ENCODE results near the gene TSPAN15.

The TSPAN15 gene

DNA sequence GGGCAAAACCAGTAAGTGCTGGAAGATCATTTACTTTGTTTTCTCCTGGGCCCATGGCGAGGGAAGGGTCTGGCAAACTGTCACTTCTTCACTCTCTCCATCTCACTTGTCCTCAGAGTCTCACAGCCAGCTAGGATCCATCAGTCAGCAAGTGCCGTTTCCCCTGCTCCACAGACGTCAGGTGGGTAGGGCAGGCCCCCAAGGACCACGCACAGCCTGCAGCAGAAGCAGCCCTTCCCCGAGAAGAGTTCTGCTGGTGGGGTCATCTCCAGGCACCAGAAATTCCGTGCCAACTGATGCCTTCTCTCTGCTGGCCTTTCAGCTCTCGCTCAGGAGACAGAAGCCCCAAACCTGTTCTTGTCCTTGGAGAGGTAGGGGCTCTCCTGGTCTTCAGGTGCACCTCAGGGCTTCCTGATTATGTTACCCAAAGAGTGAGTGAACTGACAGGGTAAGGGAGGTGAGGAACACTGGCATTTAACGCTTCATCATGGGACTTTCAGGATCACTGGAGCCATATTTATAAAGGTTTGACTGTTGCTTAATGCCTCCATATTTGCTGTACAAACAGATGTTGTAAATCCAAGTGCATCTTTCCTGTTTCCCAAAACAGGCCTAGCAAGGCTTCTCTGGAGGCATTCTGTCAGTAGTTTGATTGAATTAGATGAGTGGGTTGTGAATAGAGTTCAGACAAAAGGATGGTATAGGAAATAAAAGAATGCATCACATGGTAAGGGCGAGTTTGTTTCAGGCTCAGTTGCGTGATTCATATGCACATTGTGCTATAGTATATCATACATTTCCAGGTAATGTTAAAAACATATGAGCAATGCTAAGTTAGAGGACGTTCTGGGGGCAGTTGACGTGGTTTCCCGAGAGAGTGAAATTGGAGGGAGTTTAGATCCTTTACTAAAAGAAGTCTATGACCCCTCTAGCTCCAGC lies 13.7 kb upstream of the TSPAN15 start:
- no peaks in the 10 kb centered on the region for H3K27me3 ChIP-seq (ENCODE audit: low read length)
- no peaks in the 10 kb centered on the region for H3K36me3 ChIP-seq (ENCODE audit: low read length)
- H3F3A ChIP-seq (ENCODE audit: insufficient read depth) = no peaks in the 10 kb centered on the region
- TF ChIP-seq, protein P1, sequence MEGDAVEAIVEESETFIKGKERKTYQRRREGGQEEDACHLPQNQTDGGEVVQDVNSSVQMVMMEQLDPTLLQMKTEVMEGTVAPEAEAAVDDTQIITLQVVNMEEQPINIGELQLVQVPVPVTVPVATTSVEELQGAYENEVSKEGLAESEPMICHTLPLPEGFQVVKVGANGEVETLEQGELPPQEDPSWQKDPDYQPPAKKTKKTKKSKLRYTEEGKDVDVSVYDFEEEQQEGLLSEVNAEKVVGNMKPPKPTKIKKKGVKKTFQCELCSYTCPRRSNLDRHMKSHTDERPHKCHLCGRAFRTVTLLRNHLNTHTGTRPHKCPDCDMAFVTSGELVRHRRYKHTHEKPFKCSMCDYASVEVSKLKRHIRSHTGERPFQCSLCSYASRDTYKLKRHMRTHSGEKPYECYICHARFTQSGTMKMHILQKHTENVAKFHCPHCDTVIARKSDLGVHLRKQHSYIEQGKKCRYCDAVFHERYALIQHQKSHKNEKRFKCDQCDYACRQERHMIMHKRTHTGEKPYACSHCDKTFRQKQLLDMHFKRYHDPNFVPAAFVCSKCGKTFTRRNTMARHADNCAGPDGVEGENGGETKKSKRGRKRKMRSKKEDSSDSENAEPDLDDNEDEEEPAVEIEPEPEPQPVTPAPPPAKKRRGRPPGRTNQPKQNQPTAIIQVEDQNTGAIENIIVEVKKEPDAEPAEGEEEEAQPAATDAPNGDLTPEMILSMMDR (IDR thresholded peaks at IDR 0.05; ENCODE audit: insufficient read depth, low read length, poor library complexity, severe bottlenecking) = no peak
- TF ChIP-seq EZH2phosphoT487 (conservative IDR thresholded peaks at IDR 0.05; ENCODE audit: low read length) = no peak
- H4K20me1 ChIP-seq (ENCODE audit: low read depth, low read length) = no peaks in the 10 kb centered on the region
- H3K9me3 ChIP-seq (ENCODE audit: insufficient read depth, low read length) = no peaks in the 10 kb centered on the region
- no peak overlapping the region for H3K4me2 ChIP-seq (ENCODE audit: low read depth, low read length, poor library complexity, severe bottlenecking)
- H3K27ac ChIP-seq (ENCODE audit: low read depth, low read length) = no peak overlapping the region
- no peak overlapping the region for H3K9ac ChIP-seq (ENCODE audit: low read length)
- no peak overlapping the region for H2AFZ ChIP-seq (ENCODE audit: low read depth, low read length, severe bottlenecking)
- H3K9me2 ChIP-seq (replicated peaks; ENCODE audit: insufficient read depth, low read length) = no peaks in the 10 kb centered on the region
- H3K4me3 ChIP-seq (ENCODE audit: insufficient read depth, low read length, poor library complexity, severe bottlenecking) = no peak overlapping the region
- no peaks in the 10 kb centered on the region for H3K79me2 ChIP-seq (ENCODE audit: insufficient read depth, low read length)

DNA sequence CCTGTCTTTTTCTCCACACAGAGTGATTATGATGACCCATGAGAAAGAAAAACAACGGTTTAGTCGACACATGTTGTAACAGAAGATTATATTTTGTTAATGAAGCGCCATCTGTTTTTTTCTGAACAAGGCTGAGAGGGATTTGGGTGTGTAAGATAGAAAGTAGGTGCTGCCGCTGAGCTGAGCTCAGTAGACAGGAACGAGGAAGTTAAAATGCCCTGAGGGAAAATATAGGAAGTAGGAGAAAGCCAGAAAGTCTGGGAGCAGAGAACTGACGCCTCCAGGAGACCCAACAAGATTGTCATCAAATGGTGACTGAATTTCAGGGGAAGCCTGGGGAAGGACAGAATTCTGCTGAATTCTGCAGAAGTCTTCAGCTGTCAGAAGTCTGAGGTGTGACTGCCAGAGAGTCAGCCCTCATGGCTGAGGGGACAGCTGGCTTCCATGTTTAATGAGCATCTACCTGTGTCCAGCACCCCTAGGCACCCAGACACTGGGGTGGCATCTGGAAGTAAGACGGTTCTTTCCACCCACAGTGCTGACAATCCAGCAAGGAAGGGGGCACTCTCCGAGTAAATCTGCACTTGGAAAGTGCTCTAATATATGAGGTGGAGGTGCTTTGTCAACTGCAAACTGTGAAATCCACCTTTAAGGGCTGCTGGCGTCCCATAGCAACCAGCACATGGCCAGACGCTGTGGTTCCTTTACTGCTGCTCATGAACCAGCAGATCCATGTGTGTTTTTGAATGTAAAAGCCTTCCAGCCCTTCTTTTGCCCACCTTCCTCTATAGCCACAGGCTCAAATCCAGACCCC lies 12.5 kb upstream of the TSPAN15 start:
- H3K36me3 ChIP-seq (ENCODE audit: low read length) = no peaks in the 10 kb centered on the region
- H3F3A ChIP-seq (ENCODE audit: insufficient read depth) = no peaks in the 10 kb centered on the region
- no peaks in the 10 kb centered on the region for H3K79me2 ChIP-seq (ENCODE audit: insufficient read depth, low read length)
- no peaks in the 10 kb centered on the region for H3K9me2 ChIP-seq (replicated peaks; ENCODE audit: insufficient read depth, low read length)
- no peak overlapping the region for H3K4me2 ChIP-seq (ENCODE audit: low read depth, low read length, poor library complexity, severe bottlenecking)
- no peak overlapping the region for H3K9ac ChIP-seq (ENCODE audit: low read length)
- no peaks in the 10 kb centered on the region for H3K9me3 ChIP-seq (ENCODE audit: insufficient read depth, low read length)
- no peak overlapping the region for H3K27ac ChIP-seq (ENCODE audit: low read depth, low read length)
- no peaks in the 10 kb centered on the region for H3K27me3 ChIP-seq (ENCODE audit: low read length)
- no peak overlapping the region for H2AFZ ChIP-seq (ENCODE audit: low read depth, low read length, severe bottlenecking)
- H4K20me1 ChIP-seq (ENCODE audit: low read depth, low read length) = no peaks in the 10 kb centered on the region
- no peak for TF ChIP-seq EZH2phosphoT487 (conservative IDR thresholded peaks at IDR 0.05; ENCODE audit: low read length)
- TF ChIP-seq, protein P1 (IDR thresholded peaks at IDR 0.05; ENCODE audit: insufficient read depth, low read length, poor library complexity, severe bottlenecking) = no peak
- H3K4me3 ChIP-seq (ENCODE audit: insufficient read depth, low read length, poor library complexity, severe bottlenecking) = no peak overlapping the region

DNA sequence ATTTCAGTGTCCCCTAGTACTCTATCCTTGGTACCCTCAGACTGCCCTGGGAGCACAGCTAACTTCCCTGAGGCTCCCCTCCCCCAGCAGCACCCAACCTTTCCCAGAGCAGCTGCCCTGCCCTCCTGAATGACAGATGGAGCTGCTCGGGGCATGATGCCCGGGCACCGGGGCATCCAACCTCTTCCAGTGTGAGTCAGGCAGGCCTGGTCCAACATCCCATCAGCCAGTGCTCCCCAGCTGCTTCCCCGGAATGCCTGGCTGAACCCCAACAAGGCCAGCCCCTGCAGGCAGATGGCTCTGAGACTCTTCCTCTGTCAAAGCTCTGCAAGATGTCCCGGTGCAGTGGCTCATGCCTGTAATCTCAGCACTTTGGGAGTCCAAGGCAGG lies 11.9 kb upstream of the TSPAN15 start:
- Histone ChIP-seq H3K9me2 (replicated peaks; ENCODE audit: insufficient read depth, low read length) (no peaks in the 10 kb centered on the region), H3K4me2 (ENCODE audit: low read depth, low read length, poor library complexity, severe bottlenecking) (no peak overlapping the region), H3K4me3 (ENCODE audit: insufficient read depth, low read length, poor library complexity, severe bottlenecking) (no peak overlapping the region), H3K79me2 (ENCODE audit: insufficient read depth, low read length) (no peaks in the 10 kb centered on the region), H3K27me3 (ENCODE audit: low read length) (no peaks in the 10 kb centered on the region), H3K27ac (ENCODE audit: low read depth, low read length) (no peak overlapping the region), H3K9ac (ENCODE audit: low read length) (no peak overlapping the region), H3F3A (ENCODE audit: insufficient read depth) (no peaks in the 10 kb centered on the region), H2AFZ (ENCODE audit: low read depth, low read length, severe bottlenecking) (no peak overlapping the region), H4K20me1 (ENCODE audit: low read depth, low read length) (no peaks in the 10 kb centered on the region), H3K36me3 (ENCODE audit: low read length) (no peaks in the 10 kb centered on the region), H3K9me3 (ENCODE audit: insufficient read depth, low read length) (no peaks in the 10 kb centered on the region)
- TF ChIP-seq, protein P1 (IDR thresholded peaks at IDR 0.05; ENCODE audit: insufficient read depth, low read length, poor library complexity, severe bottlenecking) = no peak
- no peak for TF ChIP-seq EZH2phosphoT487 (conservative IDR thresholded peaks at IDR 0.05; ENCODE audit: low read length)

Measured in SU-DHL-6 (cell line).